Measurements from ENCODE around the gene NCOA7. TPM values are rescaled to one million over a fixed set of nuclear protein-coding genes. Genes with fewer than 3 reads are reported as not detected.

NCOA7 gene
- total RNA-seq, 1 donor from 2014 or later: 11.2 TPM

DNA sequence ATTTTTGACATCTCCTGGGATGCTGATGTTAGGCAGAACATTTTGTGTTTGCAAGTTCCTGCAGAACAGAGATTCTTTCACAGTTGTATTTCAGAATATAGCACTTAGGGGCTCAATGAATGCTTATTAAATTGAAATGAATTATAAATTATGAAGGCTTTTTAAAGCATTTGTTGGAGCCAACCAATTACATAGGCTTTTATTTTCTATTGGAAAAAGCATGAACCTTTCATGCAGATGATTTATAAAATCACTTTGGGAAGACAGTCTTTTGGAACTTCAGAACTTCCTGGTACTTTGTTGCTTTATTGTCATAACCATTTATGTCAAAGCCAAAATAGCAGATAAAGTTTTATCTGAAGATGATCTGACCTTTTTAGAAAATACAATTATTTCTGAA is 96.6 kb downstream of the NCOA7 start:
- Mint-ChIP-seq H3K27ac (ENCODE audit: unreplicated experiment) (no peak overlapping the region), H3K4me3 (no peak overlapping the region), H3K27me3 (ENCODE audit: low read depth) (no peaks in the 10 kb centered on the region), H3K4me1 (no peaks in the 10 kb centered on the region), H3K9me3 (no peaks in the 10 kb centered on the region), H3K36me3 (ENCODE audit: low read depth) (peaks cover 5% of the 10 kb centered on the region)
- no peak for DNase-seq (ENCODE audit: low read depth, low spot score)
- TF ChIP-seq, protein P1, sequence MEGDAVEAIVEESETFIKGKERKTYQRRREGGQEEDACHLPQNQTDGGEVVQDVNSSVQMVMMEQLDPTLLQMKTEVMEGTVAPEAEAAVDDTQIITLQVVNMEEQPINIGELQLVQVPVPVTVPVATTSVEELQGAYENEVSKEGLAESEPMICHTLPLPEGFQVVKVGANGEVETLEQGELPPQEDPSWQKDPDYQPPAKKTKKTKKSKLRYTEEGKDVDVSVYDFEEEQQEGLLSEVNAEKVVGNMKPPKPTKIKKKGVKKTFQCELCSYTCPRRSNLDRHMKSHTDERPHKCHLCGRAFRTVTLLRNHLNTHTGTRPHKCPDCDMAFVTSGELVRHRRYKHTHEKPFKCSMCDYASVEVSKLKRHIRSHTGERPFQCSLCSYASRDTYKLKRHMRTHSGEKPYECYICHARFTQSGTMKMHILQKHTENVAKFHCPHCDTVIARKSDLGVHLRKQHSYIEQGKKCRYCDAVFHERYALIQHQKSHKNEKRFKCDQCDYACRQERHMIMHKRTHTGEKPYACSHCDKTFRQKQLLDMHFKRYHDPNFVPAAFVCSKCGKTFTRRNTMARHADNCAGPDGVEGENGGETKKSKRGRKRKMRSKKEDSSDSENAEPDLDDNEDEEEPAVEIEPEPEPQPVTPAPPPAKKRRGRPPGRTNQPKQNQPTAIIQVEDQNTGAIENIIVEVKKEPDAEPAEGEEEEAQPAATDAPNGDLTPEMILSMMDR (conservative IDR thresholded peaks at IDR 0.05): no peak

DNA sequence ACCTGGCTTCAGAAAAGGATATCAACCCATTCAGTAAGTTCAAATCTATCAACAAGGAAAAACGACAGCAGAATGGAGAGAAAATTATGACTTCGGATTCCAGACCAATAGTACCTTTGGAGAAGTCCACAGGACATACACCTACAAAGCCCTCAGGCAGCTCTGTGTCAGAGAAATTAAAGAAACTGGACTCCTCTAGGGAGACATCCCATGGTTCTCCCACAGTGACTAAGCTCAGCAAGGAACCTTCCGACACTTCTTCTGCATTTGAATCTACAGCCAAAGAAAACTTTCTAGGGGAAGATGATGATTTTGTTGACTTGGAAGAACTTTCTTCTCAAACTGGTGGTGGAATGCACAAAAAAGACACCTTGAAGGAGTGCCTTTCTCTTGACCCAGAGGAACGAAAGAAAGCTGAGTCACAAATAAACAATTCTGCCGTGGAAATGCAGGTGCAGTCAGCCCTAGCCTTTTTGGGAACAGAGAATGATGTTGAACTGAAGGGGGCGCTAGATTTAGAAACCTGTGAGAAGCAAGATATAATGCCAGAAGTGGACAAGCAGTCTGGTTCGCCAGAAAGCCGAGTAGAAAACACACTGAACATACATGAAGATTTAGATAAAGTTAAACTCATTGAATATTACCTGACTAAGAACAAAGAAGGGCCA is 98.4 kb downstream of the NCOA7 start:
- peaks cover 3% of the 10 kb centered on the region for H3K36me3 Mint-ChIP-seq (ENCODE audit: low read depth)
- H3K4me1 Mint-ChIP-seq: no peaks in the 10 kb centered on the region
- no peaks in the 10 kb centered on the region for H3K9me3 Mint-ChIP-seq
- no peak for DNase-seq (ENCODE audit: low read depth, low spot score)
- no peak overlapping the region for H3K27ac Mint-ChIP-seq (ENCODE audit: unreplicated experiment)
- H3K27me3 Mint-ChIP-seq (ENCODE audit: low read depth): no peaks in the 10 kb centered on the region
- TF ChIP-seq, protein P1 (conservative IDR thresholded peaks at IDR 0.05): peak; percentile 49
- no peak overlapping the region for H3K4me3 Mint-ChIP-seq

DNA sequence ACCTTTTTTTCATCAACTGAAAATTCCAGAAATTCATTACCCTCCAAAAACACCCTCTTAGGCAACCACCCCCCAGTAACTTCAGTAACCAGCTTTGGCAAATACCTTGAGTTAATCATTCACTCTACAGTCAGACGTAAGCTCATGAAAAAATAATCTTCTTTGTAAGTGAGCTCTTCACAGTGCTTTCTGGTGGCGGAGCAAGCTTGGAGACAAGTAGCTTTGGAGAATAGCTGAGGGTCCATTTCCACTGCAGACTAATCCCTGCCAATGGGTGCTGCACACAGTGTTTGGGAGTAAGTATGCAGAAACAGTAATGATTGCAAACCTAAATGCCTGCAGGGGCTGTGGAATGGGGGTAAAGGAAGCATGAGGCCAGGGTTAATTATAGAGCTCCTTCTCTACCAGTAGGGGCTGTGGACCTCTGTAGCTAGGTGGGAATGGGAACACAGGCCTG is 109.0 kb downstream of the NCOA7 start:
- no peaks in the 10 kb centered on the region for H3K4me1 Mint-ChIP-seq
- H3K4me3 Mint-ChIP-seq: no peak overlapping the region
- TF ChIP-seq, protein P1 (conservative IDR thresholded peaks at IDR 0.05): no peak
- H3K27ac Mint-ChIP-seq (ENCODE audit: unreplicated experiment): no peak overlapping the region
- H3K36me3 Mint-ChIP-seq (ENCODE audit: low read depth): no peaks in the 10 kb centered on the region
- H3K27me3 Mint-ChIP-seq (ENCODE audit: low read depth): no peaks in the 10 kb centered on the region
- H3K9me3 Mint-ChIP-seq: no peaks in the 10 kb centered on the region
- no peak for DNase-seq (ENCODE audit: low read depth, low spot score)

DNA sequence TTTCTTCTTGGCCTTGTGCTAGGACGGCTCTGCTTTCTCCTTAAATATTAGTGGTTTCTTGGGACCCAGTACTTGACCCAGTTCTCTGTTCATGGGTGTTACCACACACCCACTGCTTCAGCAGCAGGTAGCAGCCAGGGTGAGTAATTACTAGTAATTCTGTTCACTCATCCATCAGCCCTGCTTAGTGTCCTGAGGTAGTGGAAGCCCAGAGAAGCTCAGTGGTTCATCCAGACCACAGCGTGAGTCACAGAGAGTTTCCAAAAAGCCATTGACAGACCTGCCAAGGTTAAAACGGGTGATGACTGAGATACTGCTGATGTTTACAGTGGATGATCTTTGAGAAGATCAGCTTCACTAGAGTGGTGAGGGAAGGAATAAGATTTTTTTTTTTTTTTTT is 114.1 kb downstream of the NCOA7 start:
- no peak overlapping the region for H3K4me3 Mint-ChIP-seq
- DNase-seq (ENCODE audit: low read depth, low spot score): no peak
- TF ChIP-seq, protein P1 (conservative IDR thresholded peaks at IDR 0.05): no peak
- no peak overlapping the region for H3K27ac Mint-ChIP-seq (ENCODE audit: unreplicated experiment)
- no peaks in the 10 kb centered on the region for H3K36me3 Mint-ChIP-seq (ENCODE audit: low read depth)
- H3K9me3 Mint-ChIP-seq: no peaks in the 10 kb centered on the region
- H3K27me3 Mint-ChIP-seq (ENCODE audit: low read depth): no peaks in the 10 kb centered on the region
- no peaks in the 10 kb centered on the region for H3K4me1 Mint-ChIP-seq

DNA sequence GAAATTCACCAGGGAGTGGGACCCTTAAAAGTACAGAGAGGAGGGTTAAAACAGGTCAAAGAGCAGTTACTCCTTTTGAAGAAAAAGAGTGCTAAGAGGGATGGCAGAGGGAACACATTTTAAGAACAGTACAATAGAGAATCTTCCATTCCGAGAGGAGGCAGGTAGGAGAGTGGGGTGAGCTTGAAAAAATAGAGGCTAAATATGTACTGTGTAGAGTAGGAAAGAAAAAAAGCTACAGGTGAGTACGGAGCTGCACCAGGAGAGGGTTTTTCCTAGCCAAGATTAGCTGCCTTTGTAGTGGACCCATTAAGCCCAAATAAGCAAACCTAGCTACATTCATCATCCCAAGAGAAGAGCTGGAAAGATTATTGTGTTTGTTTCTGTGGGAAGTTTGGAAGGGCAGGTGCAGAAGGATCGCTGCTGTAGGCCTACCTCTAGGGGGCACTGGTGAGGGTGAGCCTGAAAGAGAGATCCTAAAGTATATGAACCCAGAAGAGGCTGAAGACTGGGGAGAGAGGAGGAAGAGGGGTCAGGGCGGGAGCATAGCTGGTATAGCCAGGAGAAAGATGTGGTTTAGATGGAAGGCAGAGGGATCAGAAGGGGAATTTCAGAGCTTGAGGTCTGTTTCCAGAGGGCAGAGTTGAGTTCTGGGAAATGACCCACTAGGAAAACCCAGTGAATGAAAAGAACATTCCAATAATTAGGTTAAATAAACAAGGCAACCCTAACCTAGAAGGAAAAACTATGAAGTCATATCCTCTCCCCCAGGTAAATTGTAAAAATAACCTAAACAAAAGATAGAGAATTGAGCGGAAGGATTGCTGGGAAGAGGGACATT is 115.6 kb downstream of the NCOA7 start:
- TF ChIP-seq, protein P1 (conservative IDR thresholded peaks at IDR 0.05): peak; percentile 65
- H3K36me3 Mint-ChIP-seq (ENCODE audit: low read depth): no peaks in the 10 kb centered on the region
- H3K27ac Mint-ChIP-seq (ENCODE audit: unreplicated experiment): no peak overlapping the region
- H3K4me1 Mint-ChIP-seq: no peaks in the 10 kb centered on the region
- H3K27me3 Mint-ChIP-seq (ENCODE audit: low read depth): no peaks in the 10 kb centered on the region
- no peaks in the 10 kb centered on the region for H3K9me3 Mint-ChIP-seq
- H3K4me3 Mint-ChIP-seq: no peak overlapping the region
- DNase-seq (ENCODE audit: low read depth, low spot score): peak; percentile 34
